ENCODE results near the gene ADAMTSL3. TPM values are rescaled to one million over a fixed set of nuclear protein-coding genes. Genes with fewer than 3 reads are reported as not detected.

ADAMTSL3 gene
- total RNA-seq, 4 donors from 2014 or later: 16.6 to 30.0 (median 21.8) TPM

GRCh38 chr15:83970295-83970890, 316.5 kb downstream of the ADAMTSL3 start:
- intact Hi-C loops (cut with DNase I): no loop called here
- no peak overlapping the region for H3K4me3 ChIP-seq
- H3K36me3 ChIP-seq: no peaks in the 10 kb centered on the region
- no peaks in the 10 kb centered on the region for H3K4me1 ChIP-seq
- no peak for DNase-seq (ENCODE audit: extremely low spot score)
- TF ChIP-seq EP300 (IDR thresholded peaks at IDR 0.05): no peak
- no peak for TF ChIP-seq POLR2AphosphoS5 (IDR thresholded peaks at IDR 0.05)
- TF ChIP-seq, protein P1, sequence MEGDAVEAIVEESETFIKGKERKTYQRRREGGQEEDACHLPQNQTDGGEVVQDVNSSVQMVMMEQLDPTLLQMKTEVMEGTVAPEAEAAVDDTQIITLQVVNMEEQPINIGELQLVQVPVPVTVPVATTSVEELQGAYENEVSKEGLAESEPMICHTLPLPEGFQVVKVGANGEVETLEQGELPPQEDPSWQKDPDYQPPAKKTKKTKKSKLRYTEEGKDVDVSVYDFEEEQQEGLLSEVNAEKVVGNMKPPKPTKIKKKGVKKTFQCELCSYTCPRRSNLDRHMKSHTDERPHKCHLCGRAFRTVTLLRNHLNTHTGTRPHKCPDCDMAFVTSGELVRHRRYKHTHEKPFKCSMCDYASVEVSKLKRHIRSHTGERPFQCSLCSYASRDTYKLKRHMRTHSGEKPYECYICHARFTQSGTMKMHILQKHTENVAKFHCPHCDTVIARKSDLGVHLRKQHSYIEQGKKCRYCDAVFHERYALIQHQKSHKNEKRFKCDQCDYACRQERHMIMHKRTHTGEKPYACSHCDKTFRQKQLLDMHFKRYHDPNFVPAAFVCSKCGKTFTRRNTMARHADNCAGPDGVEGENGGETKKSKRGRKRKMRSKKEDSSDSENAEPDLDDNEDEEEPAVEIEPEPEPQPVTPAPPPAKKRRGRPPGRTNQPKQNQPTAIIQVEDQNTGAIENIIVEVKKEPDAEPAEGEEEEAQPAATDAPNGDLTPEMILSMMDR (IDR thresholded peaks at IDR 0.05): no peak
- no peak for TF ChIP-seq POLR2A (IDR thresholded peaks at IDR 0.05; ENCODE audit: low read depth)
- no peak overlapping the region for H3K27ac ChIP-seq (replicated peaks in 1 of 4)
- WGBS: 93% methylated on average over 12 of the region's 12 CpGs
- peaks cover 0 to 11% (median 0%) of the 10 kb centered on the region in 4 donors for H3K9me3 ChIP-seq
- no peaks in the 10 kb centered on the region for H3K27me3 ChIP-seq

DNA sequence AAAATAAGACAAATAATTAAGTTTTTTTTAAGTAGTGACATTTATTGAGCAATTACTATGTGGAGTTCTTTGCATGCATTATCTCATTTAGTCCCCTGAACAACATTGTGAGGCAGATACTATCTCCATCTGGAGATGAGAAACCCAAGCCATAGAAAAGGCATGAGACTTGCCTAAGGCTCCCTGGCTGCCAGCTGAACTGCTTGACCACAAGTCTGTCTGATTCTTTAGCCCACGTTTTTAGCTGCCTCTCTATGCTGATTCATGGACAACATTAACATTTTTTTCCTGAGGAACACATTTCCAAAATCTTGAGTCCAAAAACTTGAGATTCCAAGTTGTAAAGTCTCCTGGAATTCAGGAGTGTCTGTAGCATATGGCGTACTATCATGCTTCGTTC, 318.1 kb downstream of the ADAMTSL3 start:
- Histone ChIP-seq H3K27ac (replicated peaks in 1 of 4) (no peak overlapping the region), H3K27me3 (no peaks in the 10 kb centered on the region), H3K9me3 (peaks cover 0 to 11% (median 0%) of the 10 kb centered on the region in 4 donors), H3K36me3 (no peaks in the 10 kb centered on the region), H3K4me3 (no peak overlapping the region), H3K4me1 (no peaks in the 10 kb centered on the region)
- WGBS: 51% methylated on average over 3 of the region's 3 CpGs
- intact Hi-C loops (cut with DNase I): no loop called here
- TF ChIP-seq POLR2AphosphoS5 (IDR thresholded peaks at IDR 0.05): no peak
- TF ChIP-seq, protein P1 (IDR thresholded peaks at IDR 0.05): no peak
- TF ChIP-seq EP300 (IDR thresholded peaks at IDR 0.05): no peak
- TF ChIP-seq POLR2A (IDR thresholded peaks at IDR 0.05; ENCODE audit: low read depth): no peak
- no peak for DNase-seq (ENCODE audit: extremely low spot score)

GRCh38 chr15:83973816-83974215, 319.9 kb downstream of the ADAMTSL3 start:
- H3K27me3 ChIP-seq: no peaks in the 10 kb centered on the region
- H3K4me1 ChIP-seq: no peaks in the 10 kb centered on the region
- TF ChIP-seq POLR2A (IDR thresholded peaks at IDR 0.05; ENCODE audit: low read depth) (no peak), POLR2AphosphoS5 (IDR thresholded peaks at IDR 0.05) (no peak), EP300 (IDR thresholded peaks at IDR 0.05) (no peak)
- TF ChIP-seq, protein P1 (IDR thresholded peaks at IDR 0.05): peak in 2 of 3 experiments; percentile 9 to 13
- intact Hi-C loops (cut with DNase I): no loop called here
- DNase-seq (ENCODE audit: extremely low spot score): no peak
- H3K27ac ChIP-seq (replicated peaks in 1 of 4): no peak overlapping the region
- no peak overlapping the region for H3K4me3 ChIP-seq
- H3K36me3 ChIP-seq: no peaks in the 10 kb centered on the region
- H3K9me3 ChIP-seq: no peaks in the 10 kb centered on the region
- WGBS: 83% methylated on average over 3 of the region's 3 CpGs

DNA sequence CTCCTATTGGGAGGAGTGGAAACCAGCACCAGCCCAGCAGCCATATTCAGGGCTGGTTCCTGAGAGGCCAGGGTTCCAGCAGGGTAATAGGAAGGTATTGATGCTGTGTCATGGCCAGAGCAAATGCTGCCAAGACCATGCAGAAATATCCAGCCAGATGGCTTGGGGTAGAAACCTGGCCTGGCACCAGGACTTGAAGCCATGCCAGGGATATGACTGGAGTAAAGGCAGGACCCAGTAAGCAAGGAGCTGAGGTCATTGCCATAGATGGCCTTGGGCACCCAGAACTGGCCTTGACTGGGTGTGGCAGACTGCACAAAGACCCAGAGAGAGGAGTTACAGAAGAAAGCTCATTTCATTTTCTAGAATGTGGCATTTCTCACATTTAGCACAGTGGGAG, 324.1 kb downstream of the ADAMTSL3 start:
- TF ChIP-seq EP300 (IDR thresholded peaks at IDR 0.05): no peak
- TF ChIP-seq, protein P1 (IDR thresholded peaks at IDR 0.05): no peak
- TF ChIP-seq POLR2AphosphoS5 (IDR thresholded peaks at IDR 0.05): no peak
- TF ChIP-seq POLR2A (IDR thresholded peaks at IDR 0.05; ENCODE audit: low read depth): no peak
- no peaks in the 10 kb centered on the region for H3K4me1 ChIP-seq
- intact Hi-C loops (cut with DNase I): no loop called here
- no peaks in the 10 kb centered on the region for H3K27me3 ChIP-seq
- H3K27ac ChIP-seq (replicated peaks in 1 of 4): no peak overlapping the region
- no peak for DNase-seq (ENCODE audit: extremely low spot score)
- no peaks in the 10 kb centered on the region for H3K9me3 ChIP-seq
- H3K4me3 ChIP-seq: no peak overlapping the region
- peaks cover 0 to 9% (median 2%) of the 10 kb centered on the region in 4 donors for H3K36me3 ChIP-seq

DNA sequence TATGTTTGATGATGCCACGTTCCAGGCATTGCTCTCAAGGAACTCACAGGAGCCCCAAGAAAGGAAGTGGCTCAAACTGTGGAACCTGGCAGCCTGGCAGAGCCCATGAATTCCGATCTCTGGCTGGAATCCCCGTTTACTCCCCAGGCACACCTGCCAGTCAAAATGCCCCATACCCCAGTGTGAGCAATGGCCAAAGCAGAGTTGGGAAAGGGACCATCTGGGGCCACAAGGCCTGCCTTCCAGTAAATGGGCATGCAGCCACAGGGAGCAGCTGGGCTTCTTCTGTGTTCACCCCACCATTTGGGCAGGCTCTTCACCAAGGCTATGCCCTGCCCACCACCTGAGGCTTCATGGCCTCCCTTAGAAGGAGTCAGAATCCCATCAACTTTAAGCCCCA, 324.7 kb downstream of the ADAMTSL3 start:
- intact Hi-C loops (cut with DNase I): no loop called here
- Histone ChIP-seq H3K27me3 (no peaks in the 10 kb centered on the region), H3K36me3 (peaks cover 0 to 12% (median 2%) of the 10 kb centered on the region in 4 donors), H3K4me3 (no peak overlapping the region), H3K4me1 (no peaks in the 10 kb centered on the region), H3K9me3 (no peaks in the 10 kb centered on the region), H3K27ac (replicated peaks in 1 of 4) (no peak overlapping the region)
- TF ChIP-seq POLR2AphosphoS5 (IDR thresholded peaks at IDR 0.05) (no peak), POLR2A (IDR thresholded peaks at IDR 0.05; ENCODE audit: low read depth) (no peak), EP300 (IDR thresholded peaks at IDR 0.05) (no peak)
- TF ChIP-seq, protein P1 (IDR thresholded peaks at IDR 0.05): no peak
- WGBS: 70% methylated on average over 2 of the region's 3 CpGs
- no peak for DNase-seq (ENCODE audit: extremely low spot score)

Measured in esophagus muscularis mucosa (tissue), 4 donors.